ENCODE results near the gene SND1.

Gene SND1

GRCh38 chr7:127776776-127777386 lies 124.9 kb downstream of the SND1 start:
- TF ChIP-seq CTCF (IDR thresholded peaks at IDR 0.05; ENCODE audit: low read length), result no peak
- H3F3A ChIP-seq (ENCODE audit: insufficient read depth, low read length), result no peaks in the 10 kb centered on the region
- H4K20me1 ChIP-seq (ENCODE audit: insufficient read depth, low read length), result no peaks in the 10 kb centered on the region
- no peak overlapping the region for H2AFZ ChIP-seq (ENCODE audit: low read length)
- peaks cover 12% of the 10 kb centered on the region for H3K4me1 ChIP-seq (ENCODE audit: insufficient read depth, low read length, severe bottlenecking)
- H3K9me2 ChIP-seq (ENCODE audit: low read depth, low read length), result no peaks in the 10 kb centered on the region
- H3K4me3 ChIP-seq (ENCODE audit: low read depth, low read length, poor library complexity, severe bottlenecking), result no peak overlapping the region
- H3K9ac ChIP-seq (ENCODE audit: low read length), result no peak overlapping the region
- no peaks in the 10 kb centered on the region for H3K9me3 ChIP-seq (ENCODE audit: low read length)
- H3K4me2 ChIP-seq (ENCODE audit: low read length), result no peak overlapping the region
- H3K36me3 ChIP-seq (ENCODE audit: insufficient read depth, low read length), result peaks cover 8% of the 10 kb centered on the region; the same call in 1 of the 2 replicates
- no peaks in the 10 kb centered on the region for H3K27me3 ChIP-seq (ENCODE audit: insufficient read depth, low read length)
- H3K79me2 ChIP-seq (ENCODE audit: insufficient read depth, low read length), result peaks cover 4% of the 10 kb centered on the region; the same call in 1 of the 2 replicates
- H3K27ac ChIP-seq (ENCODE audit: low read depth, low read length, poor library complexity, severe bottlenecking), result no peak overlapping the region

GRCh38 chr7:127780489-127780888 lies 128.5 kb downstream of the SND1 start:
- no peaks in the 10 kb centered on the region for H3K9me3 ChIP-seq (ENCODE audit: low read length)
- H3K4me3 ChIP-seq (ENCODE audit: low read depth, low read length, poor library complexity, severe bottlenecking), result no peak overlapping the region
- H3K27me3 ChIP-seq (ENCODE audit: insufficient read depth, low read length), result no peaks in the 10 kb centered on the region
- peaks cover 4% of the 10 kb centered on the region; the same call in 1 of the 2 replicates for H3K79me2 ChIP-seq (ENCODE audit: insufficient read depth, low read length)
- no peak overlapping the region for H3K27ac ChIP-seq (ENCODE audit: low read depth, low read length, poor library complexity, severe bottlenecking)
- TF ChIP-seq EZH2 (IDR thresholded peaks at IDR 0.05; ENCODE audit: borderline replicate concordance, low read length) (no peak), CTCF (IDR thresholded peaks at IDR 0.05; ENCODE audit: low read length) (no peak)
- peaks cover 14% of the 10 kb centered on the region; the same call in 1 of the 2 replicates for H3K36me3 ChIP-seq (ENCODE audit: insufficient read depth, low read length)
- peaks cover 18% of the 10 kb centered on the region for H3K4me1 ChIP-seq (ENCODE audit: insufficient read depth, low read length, severe bottlenecking)
- H3F3A ChIP-seq (ENCODE audit: insufficient read depth, low read length), result no peaks in the 10 kb centered on the region
- H3K9me2 ChIP-seq (ENCODE audit: low read depth, low read length), result no peaks in the 10 kb centered on the region
- no peak overlapping the region for H2AFZ ChIP-seq (ENCODE audit: low read length)
- H3K9ac ChIP-seq (ENCODE audit: low read length), result no peak overlapping the region
- H3K4me2 ChIP-seq (ENCODE audit: low read length), result no peak overlapping the region
- H4K20me1 ChIP-seq (ENCODE audit: insufficient read depth, low read length), result no peaks in the 10 kb centered on the region

GRCh38 chr7:127781081-127781480 lies 129.1 kb downstream of the SND1 start:
- Histone ChIP-seq H3K36me3 (ENCODE audit: insufficient read depth, low read length) (peaks cover 14% of the 10 kb centered on the region; the same call in 1 of the 2 replicates), H3K27ac (ENCODE audit: low read depth, low read length, poor library complexity, severe bottlenecking) (no peak overlapping the region), H3K9me3 (ENCODE audit: low read length) (no peaks in the 10 kb centered on the region), H3K4me1 (ENCODE audit: insufficient read depth, low read length, severe bottlenecking) (peaks cover 18% of the 10 kb centered on the region), H3K4me2 (ENCODE audit: low read length) (no peak overlapping the region), H2AFZ (ENCODE audit: low read length) (no peak overlapping the region), H3F3A (ENCODE audit: insufficient read depth, low read length) (no peaks in the 10 kb centered on the region), H4K20me1 (ENCODE audit: insufficient read depth, low read length) (no peaks in the 10 kb centered on the region), H3K27me3 (ENCODE audit: insufficient read depth, low read length) (no peaks in the 10 kb centered on the region), H3K79me2 (ENCODE audit: insufficient read depth, low read length) (peaks cover 8% of the 10 kb centered on the region), H3K9me2 (ENCODE audit: low read depth, low read length) (no peaks in the 10 kb centered on the region), H3K4me3 (ENCODE audit: low read depth, low read length, poor library complexity, severe bottlenecking) (no peak overlapping the region), H3K9ac (ENCODE audit: low read length) (no peak overlapping the region)
- no peak for TF ChIP-seq CTCF (IDR thresholded peaks at IDR 0.05; ENCODE audit: low read length)
- TF ChIP-seq EZH2 (IDR thresholded peaks at IDR 0.05; ENCODE audit: borderline replicate concordance, low read length), result no peak

All from OCI-LY1 (cell line).